Lung microvascular endothelial cell (primary cell): ENCODE results near the gene SLC44A3. TPM values are rescaled to one million over a fixed set of nuclear protein-coding genes. Genes with fewer than 3 reads are reported as not detected.
"Not testable (repeated sequence)": the region's sequence is repeated elsewhere in the genome, so short reads cannot be mapped to it uniquely, and the experiment has no call there.

ENCODE experiments used
- DNase-seq, 2 donors: peaks; one replicate each; pipeline versions ENCODE4 v3.0.0 to v3.0.0-alpha.2; 2010; ENCODE audit warnings: low read depth in 2 of 2
- total RNA-seq: library from RNA; depleted of rRNA; stranded (reverse); fragments of >200 nt; gene quantifications from 2 replicates; pipeline ENCODE4 v1.2.1, GENCODE V29; 2014

The SLC44A3 gene
- total RNA-seq, 1 donor from 2014 or later = 4.8 TPM

DNA sequence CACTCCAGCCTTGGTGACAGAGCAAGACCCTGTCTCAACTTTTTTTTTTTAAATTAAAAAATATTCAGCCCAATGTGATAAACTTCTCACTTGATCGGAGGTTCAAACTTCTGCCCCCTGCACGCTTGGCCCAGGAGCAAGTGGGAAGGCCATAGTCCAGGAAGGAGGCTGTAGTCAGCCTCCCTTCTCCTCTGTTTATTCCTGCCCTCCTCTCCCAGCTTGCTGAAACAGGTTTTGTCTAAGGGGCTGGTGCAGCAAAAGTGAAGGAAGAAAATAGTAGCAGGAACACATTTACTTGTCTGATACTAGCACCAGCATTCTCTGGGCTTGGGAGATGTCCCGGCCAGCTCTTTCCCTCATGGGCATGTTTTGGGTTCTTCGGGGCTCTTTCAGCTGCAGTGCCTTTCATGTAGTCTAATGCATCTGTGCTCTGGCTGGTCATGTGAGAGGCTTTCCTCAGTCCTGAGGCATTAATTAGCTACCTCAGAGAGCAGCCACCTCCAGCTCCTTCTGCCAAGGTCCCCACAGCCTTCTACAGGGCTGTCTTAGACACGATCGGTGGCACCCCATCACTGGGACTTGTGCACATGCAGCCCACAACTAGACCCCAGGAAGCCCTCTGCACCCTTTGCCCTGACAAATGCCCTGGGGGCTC lies 12.9 kb downstream of the SLC44A3 start:
- no peak for DNase-seq

DNA sequence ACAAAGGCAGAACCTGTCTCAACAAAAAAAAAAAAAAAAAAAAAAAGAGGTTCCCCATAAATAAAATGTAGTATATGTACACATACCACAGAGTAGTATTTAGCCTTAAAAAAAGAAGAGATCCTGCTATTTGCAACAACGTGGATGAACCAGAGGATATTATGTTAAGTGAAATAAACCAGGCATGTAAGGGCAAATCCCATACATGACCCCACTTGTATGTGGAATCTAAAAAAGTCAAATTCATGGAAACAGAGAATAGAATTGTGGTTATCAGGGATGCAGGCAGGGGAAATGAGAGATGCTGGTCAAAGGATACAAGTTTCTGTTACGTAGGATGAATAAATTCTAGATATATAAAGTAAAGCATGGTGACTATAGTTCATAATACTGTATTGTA lies 16.7 kb downstream of the SLC44A3 start:
- DNase-seq = no peak

DNA sequence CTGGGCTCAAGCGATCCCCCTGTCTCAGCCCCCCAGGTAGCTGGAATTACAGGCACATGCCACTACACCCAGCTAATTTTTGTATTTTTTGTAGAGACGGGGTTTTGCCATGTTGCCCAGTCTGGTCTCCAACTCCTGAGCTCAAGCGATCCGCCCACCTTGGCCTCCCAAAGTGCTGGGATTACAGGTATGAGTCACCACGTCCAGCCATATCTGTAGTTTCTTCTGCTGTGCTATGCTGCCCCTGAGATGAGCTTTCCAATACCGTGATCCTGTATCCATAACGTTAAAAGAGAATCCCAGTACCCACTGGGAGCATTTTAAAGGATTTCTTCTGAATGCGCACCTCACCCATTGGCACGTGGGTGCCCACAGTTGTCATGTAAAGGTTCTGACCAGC lies 20.2 kb downstream of the SLC44A3 start:
- not testable (repeated sequence) for DNase-seq

DNA sequence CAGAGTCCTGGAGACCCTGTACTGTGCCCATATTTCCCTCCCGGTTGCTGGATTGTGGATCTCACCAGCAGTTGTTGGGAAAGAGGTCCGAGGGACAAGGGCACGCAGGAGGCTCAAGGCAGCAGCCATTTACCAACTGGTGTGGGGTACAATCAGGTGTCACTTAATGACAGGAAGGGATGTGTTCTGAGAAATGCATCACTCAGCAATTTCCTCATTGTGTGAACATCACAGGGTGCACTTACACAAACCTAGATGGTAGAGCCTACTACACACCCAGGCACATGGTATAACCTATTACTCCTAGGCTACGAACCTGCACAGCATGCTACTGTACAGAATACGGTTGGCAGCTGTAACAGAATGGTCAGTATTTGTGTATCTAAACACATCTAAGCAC lies 20.7 kb downstream of the SLC44A3 start:
- DNase-seq = no peak

DNA sequence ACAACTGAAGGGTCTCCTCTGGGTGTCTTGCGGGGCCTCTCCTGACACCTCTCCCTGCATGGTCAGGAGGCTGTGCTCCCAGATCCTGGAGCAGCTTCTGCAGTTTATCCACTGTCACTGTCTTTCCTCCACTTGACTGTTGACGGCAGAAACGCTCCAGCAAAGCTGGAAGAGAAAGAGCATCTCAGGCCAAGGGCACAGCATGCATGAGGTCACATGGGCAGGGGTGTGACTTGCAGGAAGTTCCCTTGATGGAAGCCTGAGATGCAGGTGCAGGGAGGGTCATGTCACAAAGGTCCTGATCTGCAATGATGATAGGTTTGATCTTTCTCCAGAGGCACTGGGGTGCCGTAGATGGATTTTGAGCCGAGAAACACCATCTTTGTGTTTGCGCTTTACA lies 23.3 kb downstream of the SLC44A3 start:
- DNase-seq = no peak

DNA sequence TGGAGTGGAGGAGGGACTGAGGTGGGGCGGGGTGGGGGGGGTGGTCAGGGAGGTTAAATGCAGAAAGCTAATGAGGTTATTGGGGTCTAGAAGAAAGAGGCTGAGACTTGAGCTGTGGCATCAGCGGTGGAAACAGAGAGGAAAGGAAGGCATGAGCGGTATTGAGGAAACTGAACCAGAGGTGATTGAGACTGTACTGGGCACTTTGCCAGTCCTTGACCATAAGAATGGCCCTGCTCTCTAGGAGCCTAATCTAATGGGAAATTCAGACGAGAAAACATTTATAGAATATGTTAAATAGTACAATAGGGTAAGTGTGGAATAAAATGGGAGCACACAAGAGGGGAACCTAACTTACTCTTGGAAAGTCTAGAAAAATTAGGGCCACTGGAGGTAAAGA lies 23.7 kb downstream of the SLC44A3 start:
- peak in 1 of 2 donors; percentile 37 for DNase-seq

DNA sequence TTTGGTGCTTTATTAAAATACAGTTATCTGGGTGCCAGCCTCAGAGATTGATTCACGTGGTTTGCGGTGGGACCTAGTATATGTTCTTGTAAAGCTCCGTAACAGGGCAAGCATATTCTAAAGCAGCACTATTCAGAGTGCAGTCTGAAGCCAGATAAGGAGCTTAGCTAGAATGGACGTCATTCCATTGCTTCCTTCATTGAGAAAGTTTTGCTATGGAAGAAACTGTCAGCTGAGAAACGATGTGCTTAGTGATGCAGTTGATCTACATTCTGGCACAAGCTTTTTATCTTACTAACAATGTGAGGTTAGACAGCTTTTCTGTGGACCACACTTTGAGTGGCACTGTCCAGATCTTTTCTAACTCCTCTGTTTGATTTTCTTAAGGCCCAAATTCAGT lies 26.2 kb downstream of the SLC44A3 start:
- no peak for DNase-seq

DNA sequence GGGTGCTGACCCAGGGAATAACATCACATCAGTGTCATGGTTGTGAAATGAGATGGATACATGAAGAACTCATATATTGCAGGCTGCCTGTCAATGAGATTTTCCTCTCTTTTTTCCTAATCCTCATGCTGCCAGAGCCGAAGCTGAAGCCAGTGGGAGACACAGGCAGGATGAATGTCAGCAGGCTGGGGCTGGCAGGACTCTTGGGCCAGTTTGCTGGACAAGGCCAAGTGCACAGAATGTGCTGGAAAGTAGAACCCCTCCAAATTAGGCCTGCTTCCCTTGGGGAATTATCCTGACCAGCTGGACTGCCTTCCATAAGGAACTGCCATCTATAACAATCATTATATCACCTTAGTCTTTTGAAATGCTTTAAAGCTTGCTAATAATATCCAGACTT lies 31.4 kb downstream of the SLC44A3 start:
- no peak for DNase-seq

DNA sequence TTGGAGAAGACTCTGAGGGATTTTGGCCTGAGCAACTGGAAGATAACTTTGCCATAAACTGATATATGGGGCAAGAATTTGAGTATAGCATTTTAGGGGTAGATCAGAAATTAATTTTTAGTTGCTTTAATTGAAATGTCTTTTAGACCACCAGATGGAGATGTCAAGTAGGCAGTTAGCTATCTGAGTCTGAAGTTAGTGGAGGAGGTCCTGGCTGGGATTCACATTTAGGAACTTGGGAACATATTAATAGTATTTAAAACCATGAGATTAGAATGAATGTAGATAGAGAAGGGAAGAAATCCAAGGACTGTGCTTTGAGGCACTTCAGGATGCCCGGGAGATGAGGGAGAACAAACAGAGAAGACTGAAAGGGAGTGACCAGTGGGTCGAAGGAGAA lies 32.6 kb downstream of the SLC44A3 start:
- DNase-seq = no peak

DNA sequence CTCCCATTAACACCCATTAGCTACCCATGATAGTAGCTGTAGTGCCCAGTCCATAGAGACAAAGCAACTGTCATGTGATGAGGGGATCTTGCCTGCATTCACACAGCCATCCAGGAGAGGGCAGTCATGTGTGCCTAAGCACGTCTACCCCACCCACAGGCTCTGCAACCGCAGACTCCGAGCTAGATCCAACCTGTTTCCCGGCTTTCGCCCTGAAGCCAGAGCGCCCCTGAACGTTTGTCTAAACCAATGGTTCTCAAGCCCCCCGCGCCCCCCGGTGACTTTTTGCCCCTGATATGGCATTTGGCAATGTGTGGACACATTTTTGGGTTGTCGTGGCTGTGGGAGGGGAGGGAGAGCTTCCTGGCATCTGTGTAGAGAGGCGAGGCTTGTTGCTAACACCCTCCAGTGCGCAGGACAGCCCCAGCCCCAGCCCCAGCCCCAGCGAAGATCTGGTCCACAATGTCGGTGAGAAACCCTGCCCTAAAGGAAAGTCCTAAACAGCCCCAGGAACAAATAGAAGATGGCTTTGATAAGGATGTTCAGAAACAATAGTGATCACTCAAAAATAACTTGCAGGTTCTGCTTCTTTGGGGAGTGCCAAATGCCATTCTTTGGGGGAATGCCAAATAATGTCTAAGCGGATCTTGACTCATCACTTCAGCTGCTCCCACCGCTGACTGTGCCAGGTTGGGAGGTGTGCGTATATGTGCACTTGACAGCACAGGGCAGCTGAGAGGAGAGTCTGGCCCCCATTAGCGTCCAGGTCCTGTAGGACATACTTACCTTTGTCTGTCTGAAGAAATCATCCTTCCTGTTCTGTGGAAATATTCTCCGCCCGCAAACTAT lies 34.5 kb downstream of the SLC44A3 start:
- DNase-seq = peak; percentile 95 to 96

DNA sequence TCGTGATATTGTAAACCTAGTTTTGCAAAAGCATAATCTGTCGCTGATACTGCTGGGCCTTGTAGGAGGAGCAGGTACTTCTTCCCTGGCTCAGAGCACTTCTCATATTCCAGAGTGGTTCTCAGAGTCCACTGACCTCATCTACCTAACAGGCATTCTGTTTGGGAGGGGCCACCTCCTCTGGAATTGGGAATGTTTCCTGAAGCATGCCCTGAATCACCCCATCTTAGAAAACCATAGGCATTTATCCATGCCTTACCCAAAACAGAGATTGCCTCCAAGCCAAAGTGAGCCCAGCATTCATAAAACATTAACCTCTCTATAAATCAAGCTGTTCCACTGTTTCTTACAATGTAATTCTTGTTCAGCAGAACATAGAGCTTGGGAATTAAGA lies 35.1 kb downstream of the SLC44A3 start:
- DNase-seq = no peak

DNA sequence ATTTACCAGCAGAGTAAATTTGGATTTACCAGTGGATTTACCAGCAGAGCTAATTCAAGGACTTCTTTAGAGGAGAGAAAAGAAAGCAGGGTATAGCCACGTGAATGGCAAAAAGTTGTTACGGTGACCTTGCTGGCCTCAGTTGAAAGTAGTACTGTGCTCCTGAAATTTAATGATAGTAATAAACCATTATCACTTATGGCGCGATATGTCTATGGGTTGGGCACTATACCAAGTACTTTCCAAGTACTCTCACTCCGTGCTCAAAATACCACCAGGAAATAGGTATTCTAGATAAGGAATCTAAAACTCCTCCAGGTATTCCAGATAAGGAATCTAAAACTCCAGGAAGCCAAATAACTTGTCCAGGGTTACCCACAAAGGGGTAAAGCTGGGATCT lies 35.8 kb downstream of the SLC44A3 start:
- DNase-seq = no peak

DNA sequence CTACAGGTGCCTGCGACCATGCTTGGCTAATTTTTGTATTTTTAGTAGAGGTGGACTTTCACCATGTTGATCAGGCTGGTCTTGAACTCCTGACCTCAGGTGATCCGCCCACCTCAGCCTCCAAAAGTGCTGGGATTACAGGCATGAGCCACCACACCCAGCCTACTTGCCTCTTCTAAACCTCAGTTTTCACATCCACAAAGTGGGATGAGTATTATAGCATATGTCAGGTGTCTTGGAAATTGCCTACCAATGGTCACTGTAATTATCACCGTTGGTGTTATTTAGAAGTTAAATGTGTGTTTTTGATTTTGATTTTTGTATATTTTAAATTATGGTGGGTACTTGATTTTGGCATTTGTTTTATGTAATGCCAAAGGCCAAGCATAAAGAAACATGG lies 36.7 kb downstream of the SLC44A3 start:
- no peak for DNase-seq

DNA sequence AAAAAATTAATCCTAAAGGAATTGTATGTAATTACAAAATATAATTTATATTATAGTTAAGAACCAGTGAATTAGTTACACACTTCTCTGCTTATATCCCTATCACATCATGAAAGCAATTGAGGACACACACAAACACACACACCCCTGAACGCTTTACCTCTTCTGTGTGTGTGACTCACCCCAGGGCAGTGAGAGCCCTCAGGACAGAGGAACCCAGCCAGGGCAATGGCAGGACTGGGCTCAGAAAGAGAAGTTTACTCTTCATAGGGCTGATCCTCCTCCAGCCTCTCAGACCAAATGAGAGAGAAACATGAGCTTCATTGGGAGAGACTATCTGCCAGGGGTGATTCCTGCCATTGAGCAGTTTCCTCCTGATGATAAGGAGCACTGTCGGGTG lies 38.1 kb downstream of the SLC44A3 start:
- no peak for DNase-seq

DNA sequence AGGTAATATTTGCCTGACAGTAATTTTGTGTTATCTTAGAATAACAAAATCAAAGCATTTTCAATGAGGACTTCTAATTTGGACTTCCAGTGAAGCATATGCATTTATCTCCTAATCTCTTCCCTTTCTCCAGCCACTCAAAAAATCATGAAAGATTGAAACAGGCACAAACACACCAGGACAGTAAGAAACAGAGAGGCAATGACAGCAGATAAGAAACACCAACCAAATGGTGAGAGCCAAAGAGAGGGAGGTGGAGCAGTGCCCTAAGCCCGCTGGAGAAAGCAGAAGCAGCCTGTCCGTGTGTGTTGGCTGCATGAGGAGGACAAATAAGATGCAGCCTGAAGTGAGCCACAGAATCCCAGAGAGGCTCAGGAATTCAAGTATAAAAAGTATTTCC lies 39.0 kb downstream of the SLC44A3 start:
- no peak for DNase-seq

DNA sequence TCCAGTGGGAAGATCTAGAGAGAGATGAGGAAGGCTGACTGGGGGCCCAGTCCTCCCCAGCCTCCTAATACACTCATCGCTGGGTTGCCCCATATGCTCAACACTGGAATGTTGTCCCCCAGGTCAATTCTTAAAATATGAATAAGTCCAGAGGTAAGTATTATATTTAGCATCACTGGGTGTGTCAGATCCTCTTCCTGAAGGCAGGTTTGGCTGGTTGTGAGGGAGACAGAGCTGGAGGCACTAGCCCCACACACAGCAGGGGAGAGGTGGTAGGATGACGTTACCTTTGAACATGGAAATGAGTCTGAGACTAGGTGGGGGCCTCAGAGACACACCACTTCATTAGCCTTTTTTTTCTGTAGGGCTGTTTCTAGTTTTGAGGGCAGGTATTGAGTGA lies 42.6 kb downstream of the SLC44A3 start:
- no peak for DNase-seq

DNA sequence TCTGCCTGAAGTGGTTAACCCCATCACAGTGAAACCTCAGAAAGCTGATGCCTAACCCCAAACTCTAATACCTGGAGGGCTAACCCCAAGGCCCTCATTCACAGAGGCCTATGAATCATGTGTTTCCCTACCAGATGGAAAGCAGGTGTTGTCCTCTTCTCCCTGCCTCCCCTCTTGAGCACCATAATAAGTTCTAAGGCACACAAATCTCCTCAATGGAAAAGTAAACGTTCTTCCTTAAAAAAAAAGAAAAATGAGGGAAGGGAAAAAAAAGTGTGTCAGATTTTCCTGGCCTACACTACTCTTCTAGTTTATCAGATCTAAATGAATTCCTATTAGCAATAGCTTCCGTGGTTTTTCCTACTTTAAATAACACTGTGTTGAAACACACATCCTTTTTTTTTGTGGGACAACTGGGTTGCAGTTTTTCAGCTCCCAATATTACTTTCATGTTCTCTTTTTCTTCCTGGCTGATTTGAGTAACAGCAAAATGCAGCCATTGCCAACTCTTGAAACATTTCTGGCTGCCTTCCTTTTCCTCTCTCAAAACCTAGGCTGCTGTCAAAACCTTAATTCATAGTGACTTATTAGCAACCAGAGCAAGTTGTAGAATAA lies 43.2 kb downstream of the SLC44A3 start:
- peak; percentile 73 to 87 for DNase-seq

DNA sequence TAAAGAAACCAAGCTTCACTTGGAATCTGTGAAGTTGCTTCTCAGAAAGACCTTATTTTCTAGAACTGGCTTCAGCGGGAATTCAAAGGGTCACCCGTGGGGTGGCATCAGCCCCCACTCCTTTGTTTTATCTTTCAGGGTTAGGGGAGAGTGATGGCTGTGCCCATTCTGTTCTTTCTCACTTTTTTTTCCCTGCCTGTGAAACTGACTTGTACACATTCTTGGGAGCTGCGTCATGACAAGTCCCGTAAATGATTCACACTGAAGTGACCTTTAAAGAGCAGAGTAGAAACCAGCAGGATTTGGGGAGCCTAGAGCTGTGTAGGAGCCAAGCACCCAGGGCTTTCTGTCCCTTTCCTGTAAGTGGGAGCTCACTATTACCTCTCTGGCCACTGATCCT lies 43.8 kb downstream of the SLC44A3 start:
- DNase-seq = peak; percentile 44 to 89

DNA sequence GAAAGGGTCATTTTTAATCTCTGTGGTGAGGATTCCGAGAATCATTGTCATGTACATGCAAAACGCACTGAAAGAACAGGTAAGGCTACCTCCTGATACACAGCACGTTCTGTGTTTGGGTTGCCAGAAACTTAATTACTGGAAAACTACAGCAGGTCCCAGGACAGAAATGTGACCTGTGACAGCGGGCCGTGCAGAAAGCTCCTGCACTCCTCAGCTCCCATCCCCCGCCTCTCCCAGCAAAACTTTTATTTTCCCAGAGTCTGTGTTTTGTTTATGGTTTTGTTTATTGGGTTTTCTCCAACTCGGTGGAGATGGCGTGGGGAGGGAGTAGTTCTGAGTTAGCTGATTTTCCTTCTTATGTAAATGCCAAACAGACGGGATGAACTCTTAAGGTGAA lies 44.7 kb downstream of the SLC44A3 start:
- DNase-seq = peak in 1 of 2 donors; percentile 19

DNA sequence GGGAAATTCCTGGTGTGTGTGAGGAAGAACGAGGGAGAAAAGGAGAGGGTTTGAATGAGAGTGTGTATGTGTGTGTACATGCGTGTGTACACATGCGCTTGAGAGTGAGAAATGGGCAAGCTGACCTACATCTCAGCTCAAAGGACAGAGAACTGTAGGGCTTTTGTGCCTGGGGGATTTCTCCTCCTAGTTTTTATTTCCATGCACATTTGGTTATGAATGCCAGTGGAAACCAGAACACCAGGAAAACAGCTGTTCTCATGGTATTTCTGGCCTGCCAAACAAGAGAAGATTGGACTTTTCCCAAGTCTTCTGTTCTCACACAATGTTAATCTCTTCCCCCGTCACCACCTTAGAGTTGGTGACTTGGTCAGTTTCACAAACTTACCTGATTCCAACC lies 45.2 kb downstream of the SLC44A3 start:
- DNase-seq = peak; percentile 76 to 79

DNA sequence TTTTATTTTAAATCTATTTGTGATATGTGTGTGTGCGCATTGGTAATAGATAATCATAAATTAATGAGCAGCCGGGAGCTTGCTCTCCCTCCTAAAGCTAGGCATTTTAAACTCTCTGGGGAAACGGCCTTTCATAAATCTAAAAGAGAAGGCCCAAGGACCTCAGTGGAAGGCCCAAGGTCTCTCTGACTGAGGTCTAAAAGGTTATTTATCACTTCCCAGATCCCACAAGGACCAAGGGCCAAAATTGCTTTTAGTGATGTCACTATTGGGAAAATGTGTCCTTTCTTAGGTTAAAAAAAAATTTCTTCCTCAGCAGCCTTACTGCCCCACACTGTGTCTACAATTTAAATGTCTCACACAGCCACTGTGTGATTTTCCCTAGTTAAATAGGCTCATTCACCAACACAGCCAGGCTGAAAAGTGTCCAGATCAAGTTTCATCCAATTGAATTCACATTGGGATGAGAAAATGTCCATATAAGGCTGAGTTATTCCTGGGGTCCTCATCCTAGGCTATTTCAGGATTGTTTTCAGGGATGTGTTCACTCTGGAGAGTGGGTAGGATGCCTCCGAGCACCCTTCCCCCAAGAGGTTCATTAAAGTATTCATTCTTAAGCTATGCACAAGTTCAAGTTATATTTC lies 46.1 kb downstream of the SLC44A3 start:
- DNase-seq = no peak

DNA sequence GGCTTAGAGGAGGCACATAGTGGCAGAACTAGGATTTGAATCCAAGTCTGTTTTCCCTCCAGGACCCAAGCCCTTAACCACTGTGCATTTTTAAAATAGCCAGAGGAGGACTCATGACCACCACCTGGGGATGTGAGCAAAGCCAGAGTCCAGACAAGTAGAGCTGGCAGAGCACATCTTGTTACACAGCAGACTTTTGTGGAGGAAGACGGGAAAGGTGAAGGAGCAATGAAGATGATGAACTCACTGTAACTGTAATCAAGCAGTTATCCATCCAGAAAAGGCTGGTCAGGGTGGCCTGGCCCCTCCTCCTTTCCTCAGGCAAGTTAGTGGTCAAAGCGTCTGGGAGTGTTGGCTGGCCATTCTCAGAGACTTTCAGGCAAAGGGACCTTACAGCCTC lies 50.9 kb downstream of the SLC44A3 start:
- no peak for DNase-seq
